ENCODE measurements around the gene CSK. TPM values are rescaled to one million over a fixed set of nuclear protein-coding genes. Genes with fewer than 3 reads are reported as not detected.

Gene CSK
- total RNA-seq, 1 donor from 2014 or later, result 83.8 TPM

- peak; percentile 71 for DNase-seq
These were observed 53.5 kb downstream of the CSK start for GRCh38 chr15:74835312-74835823.

GRCh38 chr15:74836846-74837245, 55.0 kb downstream of the CSK start:
- H3K36me3 ChIP-seq, result peaks cover 38% of the 10 kb centered on the region
- no peak for TF ChIP-seq CTCF (IDR thresholded peaks at IDR 0.05)
- no peak for ATAC-seq
- no peak overlapping the region for H3K27ac ChIP-seq
- H3K4me1 ChIP-seq, result peaks cover 2% of the 10 kb centered on the region
- no peak for DNase-seq
- H3K27me3 ChIP-seq (ENCODE audit: low read depth), result no peaks in the 10 kb centered on the region
- no peaks in the 10 kb centered on the region for H3K9me3 ChIP-seq
- intact Hi-C loops (cut with DNase I), result no loop called here
- no peak overlapping the region for H3K4me3 ChIP-seq

More at GRCh38 chr15:74835312-74835823, 53.5 kb downstream of the CSK start:
- peak; percentile 72 to 74 for ATAC-seq
- no peaks in the 10 kb centered on the region for H3K9me3 ChIP-seq
- TF ChIP-seq CTCF (IDR thresholded peaks at IDR 0.05), result peak; percentile 77
- H3K27ac ChIP-seq, result no peak overlapping the region
- no peaks in the 10 kb centered on the region for H3K27me3 ChIP-seq (ENCODE audit: low read depth)
- no peaks in the 10 kb centered on the region for H3K4me1 ChIP-seq
- H3K36me3 ChIP-seq, result peaks cover 38% of the 10 kb centered on the region
- no peak overlapping the region for H3K4me3 ChIP-seq
- intact Hi-C loops (cut with DNase I), result no loop called here

GRCh38 chr15:74837482-74838136, 55.7 kb downstream of the CSK start:
- DNase-seq (no peak), ATAC-seq (no peak)
- intact Hi-C loops (cut with DNase I), result no loop called here
- Histone ChIP-seq H3K27me3 (ENCODE audit: low read depth) (no peaks in the 10 kb centered on the region), H3K36me3 (peaks cover 38% of the 10 kb centered on the region), H3K4me1 (peaks cover 9% of the 10 kb centered on the region), H3K27ac (no peak overlapping the region), H3K4me3 (no peak overlapping the region), H3K9me3 (no peaks in the 10 kb centered on the region)
- no peak for TF ChIP-seq CTCF (IDR thresholded peaks at IDR 0.05)

- no peak for ATAC-seq
- peaks cover 38% of the 10 kb centered on the region for H3K36me3 ChIP-seq
- H3K4me3 ChIP-seq, result no peak overlapping the region
- H3K27ac ChIP-seq, result no peak overlapping the region
- peaks cover 10% of the 10 kb centered on the region for H3K4me1 ChIP-seq
- no peaks in the 10 kb centered on the region for H3K27me3 ChIP-seq (ENCODE audit: low read depth)
- no peak for DNase-seq
- no peaks in the 10 kb centered on the region for H3K9me3 ChIP-seq
- no peak for TF ChIP-seq CTCF (IDR thresholded peaks at IDR 0.05)
- intact Hi-C loops (cut with DNase I), result no loop called here
These were observed 56.2 kb downstream of the CSK start for GRCh38 chr15:74838137-74838516.

GRCh38 chr15:74838746-74839525, 57.1 kb downstream of the CSK start:
- intact Hi-C loops (cut with DNase I), result no loop called here
- peaks cover 38% of the 10 kb centered on the region for H3K36me3 ChIP-seq
- ATAC-seq, result no peak

More at GRCh38 chr15:74838746-74839525, 57.1 kb downstream of the CSK start:
- Histone ChIP-seq H3K4me3 (no peak overlapping the region), H3K27ac (no peak overlapping the region), H3K4me1 (peaks cover 18% of the 10 kb centered on the region), H3K27me3 (ENCODE audit: low read depth) (no peaks in the 10 kb centered on the region), H3K9me3 (no peaks in the 10 kb centered on the region)
- DNase-seq, result no peak
- no peak for TF ChIP-seq CTCF (IDR thresholded peaks at IDR 0.05)
